DMS53 treated with DMSO at 0.1 percent for 48 hours (cell line): ENCODE data around the gene CACNB1.

Source experiments
- DNase-seq: peaks from one replicate; lab custom pipeline; 2025; ENCODE audit not compliant: unreplicated experiment; lab: John Stamatoyannopoulos, UW

The CACNB1 gene

DNA sequence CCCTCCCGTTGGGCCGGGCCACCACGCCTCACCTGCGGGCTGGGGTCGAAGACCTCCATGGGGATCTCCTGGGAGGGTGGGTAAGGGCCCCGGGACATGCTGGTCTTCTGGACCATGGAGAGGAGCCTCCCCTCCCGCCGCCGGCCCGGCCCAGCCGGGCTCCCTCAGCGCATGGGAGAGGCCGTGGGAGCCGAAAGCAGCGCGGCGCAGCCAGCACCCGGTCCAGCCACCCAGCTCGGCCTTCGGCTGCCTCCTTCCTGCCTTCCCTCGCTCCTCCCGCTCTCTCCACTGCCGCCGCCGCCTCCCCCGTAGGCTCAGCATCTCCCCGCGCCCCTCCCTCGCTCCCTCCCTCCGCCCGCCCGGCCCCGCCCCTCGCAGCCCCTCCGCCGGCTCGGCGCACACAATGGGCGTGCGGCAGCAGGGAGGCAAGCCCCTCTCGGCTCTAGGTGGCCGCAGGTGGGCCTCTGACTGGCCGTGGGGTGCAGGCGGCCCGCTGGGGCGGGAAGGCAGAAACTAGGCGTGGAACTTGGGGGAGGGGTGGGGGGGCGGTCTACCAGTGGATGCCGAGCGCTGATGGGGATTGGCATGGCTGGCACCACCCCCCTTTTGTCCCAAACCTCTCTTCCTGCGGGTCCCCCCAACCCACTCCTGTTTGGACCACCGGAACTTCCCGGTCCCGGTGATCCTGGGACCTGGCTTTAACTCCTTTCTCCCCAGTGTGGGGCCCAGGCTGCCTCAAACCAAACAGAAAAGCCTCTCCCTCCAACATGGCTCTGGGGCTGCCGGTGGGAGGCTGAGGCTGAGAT is at the start of gene CACNB1:
Gene CACNB1 (minus strand): TSS at position 290 of the 806 bp plus-strand sequence. CDS start 174 bp downstream, at position 116.
- DNase-seq: peak; percentile 37

DNA sequence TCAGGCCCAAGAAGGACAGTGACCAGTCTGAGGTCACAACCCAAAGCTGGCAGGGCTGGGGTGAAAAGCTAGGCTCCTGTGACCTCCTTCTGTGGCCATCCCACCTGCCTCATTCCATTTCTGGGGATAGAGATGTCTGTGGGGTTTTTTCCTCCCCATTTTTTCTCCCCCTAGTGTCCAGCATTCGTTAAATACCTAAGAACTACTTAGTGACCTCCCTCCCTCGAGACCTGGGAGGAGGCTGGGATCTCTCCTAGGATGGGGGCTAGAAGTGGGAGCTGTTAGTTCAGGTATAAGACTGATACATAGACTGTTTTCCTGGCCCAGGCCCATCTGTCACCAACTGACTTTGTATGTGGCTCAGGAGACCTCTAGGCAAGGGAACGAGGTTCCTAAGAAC is 48.8 kb upstream of the CACNB1 start:
- DNase-seq: no peak

DNA sequence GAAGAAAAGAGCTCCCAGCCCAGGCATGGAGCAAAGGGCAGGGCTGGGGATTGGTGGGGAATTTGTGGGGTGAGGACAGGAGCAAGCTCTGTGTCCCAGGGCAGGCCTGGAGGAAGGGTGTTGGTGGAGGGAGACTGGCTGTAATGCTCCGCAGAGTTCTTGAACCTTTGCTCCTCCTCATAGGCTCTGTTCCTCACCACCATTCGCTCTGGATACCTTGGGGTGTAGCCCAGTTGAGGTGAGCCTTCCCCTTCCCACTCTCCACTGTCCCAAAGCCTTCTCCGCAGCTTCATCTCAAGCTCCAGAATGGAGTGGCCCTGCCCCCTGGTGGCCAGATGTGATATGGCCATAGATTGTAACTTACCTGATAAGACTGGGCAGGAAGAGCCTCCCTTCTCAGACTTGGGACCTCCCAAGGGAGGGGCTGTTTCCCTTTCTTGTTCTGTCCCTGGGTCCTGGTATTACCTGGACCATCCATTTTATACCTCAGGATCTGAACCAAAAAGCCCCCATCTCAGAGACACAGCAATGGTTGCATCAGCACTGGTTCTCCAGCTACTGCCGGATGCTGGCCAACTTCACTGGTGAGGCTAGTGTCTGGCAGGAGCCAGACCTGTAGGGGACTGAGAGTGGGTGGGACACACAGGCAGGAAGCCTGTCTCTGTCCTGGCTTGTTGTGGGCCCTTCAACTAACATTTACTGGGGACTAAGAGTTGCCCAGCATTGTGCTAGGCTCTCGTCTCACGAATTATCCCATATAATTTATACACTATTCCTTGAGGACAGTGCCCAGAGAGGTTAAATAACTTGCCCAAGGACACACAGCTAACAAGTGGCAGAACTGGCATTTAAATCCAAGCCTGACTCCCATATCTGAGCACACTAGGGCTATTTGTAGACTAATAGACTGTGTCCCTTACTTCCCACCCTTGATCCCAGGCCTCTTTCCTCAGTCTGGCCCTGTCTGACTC is 47.4 kb upstream of the CACNB1 start:
- DNase-seq: peak; percentile 66

DNA sequence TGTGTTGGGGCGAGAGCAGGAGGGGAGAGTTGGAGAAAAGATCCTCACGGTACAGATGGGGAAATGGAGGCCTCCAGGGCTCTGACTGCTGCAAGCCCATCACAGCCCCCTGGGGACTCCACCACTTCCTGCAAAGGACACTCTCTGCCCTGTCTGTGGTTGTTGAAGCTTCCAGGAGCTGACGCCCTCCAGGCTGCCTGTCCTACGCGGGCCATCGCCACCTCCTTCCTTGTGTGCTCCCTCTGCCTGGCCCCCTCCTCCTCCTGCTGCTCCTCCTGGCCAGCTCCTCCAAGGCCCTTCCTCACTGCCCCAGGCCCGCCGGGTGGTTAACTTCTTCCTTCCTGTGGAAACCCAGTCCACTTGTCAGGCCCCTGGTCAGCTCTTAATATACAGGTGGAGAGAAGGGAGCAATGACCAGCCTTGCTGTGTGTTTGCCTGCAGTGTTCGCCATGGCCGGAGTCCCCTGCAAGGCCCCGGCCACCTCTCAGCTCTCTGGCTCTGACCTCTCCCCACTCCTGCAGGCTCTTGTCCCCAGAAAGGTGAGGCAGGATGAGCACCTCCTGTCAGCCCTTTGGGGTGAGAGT is 46.6 kb upstream of the CACNB1 start:
- DNase-seq: no peak

DNA sequence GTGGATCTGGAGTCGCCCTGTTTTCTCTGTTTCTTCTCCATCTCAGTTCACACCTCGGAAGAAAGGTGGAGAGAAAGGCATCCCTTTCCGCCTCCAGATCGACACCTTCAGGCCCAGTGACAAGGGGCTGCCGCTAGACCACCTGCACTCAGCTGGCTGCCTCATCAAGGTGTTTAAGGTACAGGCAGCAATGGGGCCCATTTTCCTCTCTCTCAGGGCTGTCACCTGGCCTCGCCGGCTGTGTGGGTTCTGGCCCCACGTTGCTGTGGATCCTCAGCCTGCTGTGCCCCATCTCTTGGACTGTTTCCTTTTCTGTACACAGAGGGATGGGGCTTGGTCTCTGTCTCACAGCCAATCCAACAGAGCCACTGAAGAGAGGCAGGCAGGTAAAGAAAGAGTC is 45.7 kb upstream of the CACNB1 start:
- no peak for DNase-seq

DNA sequence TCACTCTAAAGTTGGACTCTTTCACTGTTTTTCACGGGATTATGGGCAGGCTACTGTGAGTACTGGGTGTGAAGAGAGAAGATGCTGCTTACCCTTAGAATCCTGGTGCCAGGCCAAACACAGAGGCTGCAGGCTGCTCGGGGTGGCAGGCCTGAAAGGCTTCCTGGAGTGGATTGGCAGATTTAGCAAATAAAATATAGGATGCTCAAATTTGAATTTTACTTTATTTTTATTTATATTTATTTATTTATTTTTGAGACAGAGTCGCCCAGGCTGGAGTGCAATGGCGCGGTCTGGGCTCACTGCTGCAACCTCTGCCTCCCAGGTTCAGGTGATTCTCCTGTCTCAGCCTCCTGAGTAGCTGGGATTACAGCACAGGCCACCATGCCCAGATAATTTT is 43.2 kb upstream of the CACNB1 start:
- no peak for DNase-seq

DNA sequence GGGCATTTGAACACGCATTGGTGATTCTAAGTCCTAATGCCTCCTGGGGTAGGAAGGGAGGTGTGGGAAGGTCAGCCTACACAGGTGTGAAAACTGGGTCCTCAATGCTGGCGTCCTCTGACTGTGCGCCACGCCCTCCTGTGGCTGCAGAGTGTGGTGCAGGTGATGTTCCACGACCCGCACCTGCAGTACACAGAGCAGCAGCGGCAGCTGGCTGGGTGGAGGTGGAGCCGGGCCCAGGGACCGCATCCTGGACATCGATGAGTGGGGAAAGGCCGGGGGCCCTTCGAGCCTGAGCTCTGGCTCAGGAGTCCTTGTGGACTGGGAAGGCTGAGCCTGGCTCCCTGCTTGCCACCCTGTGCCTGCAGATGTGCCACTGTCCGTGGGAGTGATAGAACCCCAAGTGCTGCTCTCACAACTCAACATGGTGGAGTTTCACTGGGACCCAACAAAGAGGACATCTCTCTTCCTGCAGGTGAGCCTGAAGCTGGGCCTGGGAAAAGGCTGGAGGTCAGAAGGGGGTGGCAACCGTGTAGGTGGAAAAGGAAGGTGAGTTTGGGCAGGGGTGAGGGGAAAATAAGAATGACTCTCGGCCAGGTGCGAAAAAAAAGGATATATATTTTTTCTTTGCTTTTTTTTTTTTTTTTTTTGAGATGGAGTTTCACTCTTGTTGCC is 42.3 kb upstream of the CACNB1 start:
- peak; percentile 61 for DNase-seq

DNA sequence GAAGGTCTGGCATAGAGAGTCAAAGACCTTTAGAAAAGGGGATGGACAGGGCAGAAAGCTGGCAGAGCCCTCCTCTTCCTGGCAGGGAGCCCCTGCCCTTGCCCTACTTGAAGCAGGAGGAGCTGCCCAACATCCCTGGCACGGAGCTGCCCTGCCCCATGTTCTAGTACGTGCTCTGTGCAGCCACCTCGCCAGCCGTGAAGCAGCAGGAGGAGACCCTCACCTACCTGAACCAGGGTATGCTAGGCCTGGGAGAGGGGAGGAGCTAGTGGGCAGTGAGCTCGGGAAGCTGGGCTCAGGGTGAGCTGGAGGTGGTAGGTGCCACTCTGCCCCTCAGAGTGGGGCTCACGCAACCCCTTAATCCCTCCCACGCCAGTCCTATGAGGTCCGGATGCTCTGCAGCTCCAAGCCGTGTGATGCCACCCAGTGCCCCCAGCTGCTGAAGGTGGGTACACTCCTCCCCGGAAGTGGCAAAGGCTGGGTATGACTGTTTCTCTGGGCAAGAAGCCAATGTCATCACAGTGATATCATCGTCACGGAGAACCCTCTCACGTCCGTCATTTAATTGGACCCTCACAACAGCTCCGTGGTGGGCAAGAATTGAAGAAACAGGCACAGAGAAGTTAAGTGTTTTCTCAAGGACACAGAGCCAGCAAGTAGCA is 41.0 kb upstream of the CACNB1 start:
- DNase-seq: peak; percentile 68

DNA sequence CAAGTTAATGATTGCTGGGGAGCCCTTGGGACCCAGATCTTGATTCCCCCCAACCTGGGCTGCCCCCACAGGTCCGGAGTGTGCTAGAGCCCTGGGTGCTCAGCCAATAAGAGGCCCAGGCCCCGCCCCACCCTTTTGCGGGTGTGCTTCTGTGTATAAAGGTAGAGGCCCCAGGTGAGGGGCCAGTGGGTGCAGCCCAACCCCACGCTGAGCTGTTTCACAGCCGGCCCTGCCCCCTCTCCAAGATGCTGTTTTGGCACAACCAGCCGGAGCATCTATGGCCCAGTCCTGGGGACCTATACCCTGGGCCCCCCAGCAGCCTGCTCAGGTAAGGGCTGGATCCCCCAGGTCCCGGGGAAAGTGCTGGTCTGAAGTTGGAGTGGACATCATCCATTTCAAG is 40.1 kb upstream of the CACNB1 start:
- no peak for DNase-seq

DNA sequence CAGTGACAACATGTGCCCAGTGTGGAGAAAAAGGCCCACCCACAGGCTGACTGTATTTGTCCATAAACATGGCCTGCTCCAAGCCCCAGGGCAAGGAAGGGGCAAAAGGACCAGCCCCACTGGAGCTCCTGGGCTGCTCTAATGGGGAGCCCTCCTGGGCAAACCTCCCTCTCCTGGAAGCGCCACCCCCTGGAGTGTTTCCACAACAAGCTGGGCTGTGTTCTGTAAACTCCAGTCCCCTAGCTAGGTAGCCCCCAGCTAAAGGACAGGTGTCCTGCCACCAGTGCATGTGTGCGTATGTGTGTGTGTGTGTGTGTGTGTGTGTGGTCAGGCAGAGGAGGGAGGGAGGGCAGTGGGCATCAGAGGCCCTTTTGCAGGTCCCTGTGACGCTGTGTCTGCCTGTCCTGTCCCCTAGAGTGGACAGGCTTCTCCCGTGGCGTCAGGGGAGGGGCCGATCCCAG is 39.5 kb upstream of the CACNB1 start:
- DNase-seq: no peak

DNA sequence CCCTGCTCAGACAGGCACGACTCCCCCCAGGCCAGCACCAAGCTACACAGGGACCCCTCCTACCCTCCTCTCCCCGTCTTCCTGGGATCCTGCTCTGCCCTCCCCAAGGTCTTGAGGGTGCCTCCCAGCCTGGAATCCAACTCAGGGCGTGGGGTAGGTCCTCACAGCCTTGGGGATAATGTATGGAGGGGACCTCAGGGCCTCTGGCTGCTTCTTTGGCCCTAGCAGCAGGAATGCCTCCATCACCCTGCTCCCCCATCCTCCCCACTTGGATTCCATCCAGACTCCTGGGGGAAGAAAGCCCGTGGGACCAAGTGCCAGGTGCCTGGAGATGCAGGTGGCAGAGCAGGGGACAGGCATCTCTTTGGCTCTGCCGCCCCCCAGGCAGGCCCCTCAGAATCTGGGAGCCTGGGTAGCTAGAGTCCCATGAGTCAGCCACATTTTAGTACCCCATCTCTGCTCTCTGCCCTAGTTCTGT is 39.0 kb upstream of the CACNB1 start:
- DNase-seq: no peak

DNA sequence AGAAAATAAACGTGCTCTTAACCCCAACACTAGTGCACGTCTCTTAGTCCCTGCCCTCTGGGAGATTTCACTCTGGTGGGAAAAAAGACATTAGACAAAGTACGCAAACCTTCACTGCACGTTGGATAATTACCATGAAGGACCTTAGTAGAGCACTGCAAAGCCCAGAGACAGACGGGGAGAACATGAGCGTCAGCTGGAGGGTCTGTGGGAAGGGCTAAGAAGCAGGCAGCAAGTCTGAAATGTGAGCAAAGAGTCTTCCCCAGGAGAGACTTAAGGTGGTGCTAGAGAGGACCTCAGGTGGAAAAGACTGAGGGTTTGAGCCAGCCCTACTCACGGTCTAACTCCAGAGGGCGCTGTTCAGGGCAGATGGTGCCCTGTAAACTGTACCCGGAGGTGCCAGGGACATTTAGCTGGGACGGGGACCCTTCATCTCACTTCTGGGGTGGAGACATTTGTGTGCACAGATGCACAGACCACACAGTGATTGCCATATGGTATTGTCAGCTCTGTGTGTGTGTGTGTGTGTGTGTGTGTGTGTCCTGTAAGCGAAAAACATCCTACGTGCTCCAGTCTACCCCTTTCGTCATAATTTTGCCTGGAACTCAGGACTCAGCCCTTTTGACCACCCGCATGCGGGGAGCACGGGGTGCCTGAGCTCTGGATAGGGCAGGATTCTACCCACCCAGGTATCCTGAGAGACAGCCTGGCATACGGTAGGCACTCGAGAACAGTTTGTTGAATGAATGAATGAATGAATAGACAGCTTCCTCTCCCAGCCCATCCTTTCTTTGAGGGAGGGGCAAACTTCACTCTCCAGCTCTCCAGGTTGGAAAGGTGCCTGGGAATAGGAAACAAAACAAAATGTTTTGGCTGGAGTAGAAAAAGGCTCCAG is 38.3 kb upstream of the CACNB1 start:
- peak; percentile 28 for DNase-seq

DNA sequence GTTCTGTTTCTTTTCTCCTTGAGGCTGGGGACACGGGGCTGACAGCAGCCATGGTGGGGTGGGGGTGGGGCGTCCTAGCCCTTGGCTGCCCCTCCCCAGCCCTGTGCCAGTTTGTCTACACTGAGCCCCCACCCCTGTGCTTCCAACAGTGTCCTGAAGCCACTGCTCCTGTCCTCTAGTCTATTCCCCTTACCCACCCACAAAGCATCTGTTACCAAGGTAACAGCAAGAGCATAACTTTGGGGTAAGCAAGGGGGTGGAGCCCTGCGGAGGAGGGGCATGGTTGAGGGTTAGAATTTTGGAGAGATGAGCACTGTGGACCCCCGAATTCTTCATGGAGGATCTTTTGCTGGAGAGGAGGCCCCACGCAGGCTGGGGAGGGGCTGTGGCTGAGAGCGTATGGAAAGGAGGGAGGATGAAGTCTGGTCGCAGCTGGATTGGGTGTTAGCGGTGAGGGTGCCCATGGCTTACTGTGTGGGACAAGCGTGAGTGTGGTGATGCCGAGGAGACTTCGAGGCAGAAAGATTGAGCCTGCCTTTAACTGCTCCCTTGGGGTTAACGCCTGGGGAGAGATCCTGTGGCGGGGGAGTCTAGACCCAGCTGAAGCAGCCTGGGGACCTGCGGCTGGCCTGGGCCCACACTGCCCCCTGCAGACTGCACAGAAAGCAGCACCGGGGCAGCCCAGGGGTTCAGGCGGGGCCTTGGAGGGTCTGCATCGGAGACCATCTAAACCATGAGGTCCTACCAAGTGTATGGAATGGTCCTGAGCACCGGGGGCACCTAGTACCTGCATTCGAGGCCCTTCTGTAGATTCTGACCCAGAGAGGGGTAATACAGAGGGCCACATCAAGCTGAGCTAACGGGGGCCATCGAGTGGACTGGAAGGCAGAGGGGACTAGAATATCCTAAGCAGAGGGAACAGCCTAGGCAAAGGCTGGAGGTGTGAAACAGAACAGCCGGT is 34.4 kb upstream of the CACNB1 start:
- no peak for DNase-seq

DNA sequence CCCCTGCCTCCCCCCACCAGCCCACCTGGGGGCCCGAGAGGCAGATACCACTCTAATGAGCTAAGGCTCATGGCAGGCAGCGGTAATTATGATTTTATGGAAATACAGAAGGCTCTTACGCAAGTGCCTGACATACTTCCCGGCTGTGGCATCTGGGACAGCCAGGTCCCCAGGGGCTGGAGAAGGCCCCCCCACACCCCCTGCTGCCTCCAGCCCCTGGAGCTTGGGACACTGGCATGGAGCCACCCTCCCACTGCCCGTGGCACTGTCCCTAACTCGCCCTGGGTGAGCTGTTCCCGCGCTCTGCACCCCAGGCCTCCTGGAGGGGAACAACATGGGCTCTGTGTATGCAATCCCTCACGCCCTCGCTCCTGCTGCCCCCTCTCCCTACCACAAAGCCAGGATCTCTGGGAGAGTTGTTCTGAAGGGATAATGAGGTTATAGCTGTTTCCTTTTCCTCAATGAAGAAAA is 33.7 kb upstream of the CACNB1 start:
- DNase-seq: no peak

DNA sequence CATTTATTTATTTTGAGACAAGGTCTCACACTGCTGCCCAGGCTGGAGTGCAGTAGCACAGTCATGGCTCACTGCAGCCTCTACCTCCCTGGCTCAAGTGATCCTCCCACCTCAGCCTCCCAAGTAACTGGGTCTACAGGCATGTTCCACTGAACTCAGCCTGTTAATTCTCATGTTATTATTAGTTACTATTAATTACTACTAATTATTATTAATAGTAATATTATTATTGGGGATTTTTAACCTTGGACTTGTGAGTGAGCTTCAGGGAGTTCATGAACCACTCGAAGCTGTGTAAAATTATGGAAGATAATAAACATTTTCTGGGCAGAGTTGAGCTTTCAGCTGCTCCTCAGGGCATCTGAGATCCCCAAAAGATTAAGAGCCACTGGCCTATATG is 32.9 kb upstream of the CACNB1 start:
- DNase-seq: no peak

DNA sequence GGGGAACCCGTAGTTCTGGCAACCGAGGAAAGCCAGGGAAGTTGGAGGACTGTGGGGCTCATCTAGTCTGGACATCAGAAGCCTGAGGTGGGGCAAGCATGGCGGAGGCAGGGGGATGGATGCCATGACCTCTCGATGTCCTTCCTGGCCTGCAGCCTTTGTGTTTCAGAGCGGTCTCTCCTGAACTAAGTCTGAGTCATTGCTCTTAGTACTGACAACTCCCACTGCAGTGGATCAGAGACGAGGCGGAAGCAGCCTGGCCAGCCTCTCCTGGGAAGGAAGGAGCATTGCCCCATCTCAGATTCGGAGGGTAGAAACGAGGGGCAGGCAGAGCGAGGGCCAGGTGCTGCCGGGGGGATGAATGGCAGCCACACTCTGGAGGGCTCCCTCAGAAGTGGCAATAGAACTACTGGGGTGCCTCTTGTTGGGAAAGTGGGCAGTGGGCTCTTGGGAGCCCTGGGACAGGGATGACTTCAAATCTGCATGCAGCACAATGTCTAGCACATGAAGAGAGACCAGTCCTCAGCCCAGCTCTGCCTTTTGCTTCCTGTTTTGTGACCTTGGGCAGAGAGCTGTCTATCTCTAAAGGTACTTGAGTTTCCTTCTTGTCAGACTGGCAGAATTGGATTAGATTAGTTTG is 31.9 kb upstream of the CACNB1 start:
- no peak for DNase-seq

DNA sequence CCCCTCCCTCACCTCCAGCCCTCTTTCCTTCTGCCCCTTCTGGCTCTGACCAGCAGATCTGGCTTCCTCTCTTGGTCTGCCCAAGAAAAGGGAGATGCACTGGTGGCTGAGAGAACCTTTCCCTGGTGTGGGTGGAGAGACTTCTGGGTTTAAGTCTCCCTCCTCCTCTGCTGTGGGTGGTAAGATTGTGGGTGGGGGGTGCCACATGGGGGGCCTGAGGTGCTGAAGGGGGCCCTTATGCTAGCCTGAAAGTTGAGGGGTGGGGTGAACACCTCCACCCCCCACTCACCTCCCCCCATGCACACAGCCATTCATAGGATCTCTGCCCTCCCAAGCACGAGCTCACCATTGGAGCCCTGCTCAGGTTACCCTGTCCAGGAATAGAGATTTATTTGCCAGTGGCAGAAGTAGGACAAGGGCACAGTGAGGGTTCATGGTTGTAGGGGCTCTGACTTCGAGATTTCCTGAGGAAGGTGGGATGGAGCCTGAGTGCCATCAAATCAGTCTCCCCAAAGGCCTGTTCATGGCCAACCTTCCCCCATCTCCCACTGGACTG is 30.0 kb upstream of the CACNB1 start:
- no peak for DNase-seq
